GM18502 (cell line): ENCODE data around the gene LRP1B.
"Not testable (repeated sequence)": the region's sequence is repeated elsewhere in the genome, so short reads cannot be mapped to it uniquely, and the experiment has no call there.

Experiments
- ATAC-seq: cut with Tn5 transposase; IDR thresholded peaks from one replicate; pipeline ENCODE4 v1.9.1; 2021; ENCODE audit warnings: mild to moderate bottlenecking; ENCODE audit not compliant: unreplicated experiment, poor library complexity

Gene LRP1B

DNA sequence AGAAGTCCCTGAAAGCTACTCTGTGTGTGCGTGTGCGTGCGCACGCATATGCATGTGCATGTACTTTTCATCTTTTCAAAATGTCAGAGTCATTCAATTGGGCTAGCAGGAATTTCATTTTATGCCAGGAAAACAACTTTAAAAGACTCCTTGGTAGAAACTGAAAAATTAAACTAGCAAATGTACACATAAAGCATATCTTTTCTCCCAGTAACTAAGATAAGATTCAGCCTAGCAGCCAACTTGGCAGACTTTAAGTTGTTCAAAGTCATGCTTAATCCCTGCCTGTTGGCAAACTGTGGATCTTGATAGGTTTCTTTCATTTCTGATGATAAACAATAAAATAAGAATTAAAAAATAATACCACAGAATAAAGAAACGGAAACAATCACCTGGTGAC, 1129.1 kb downstream of the LRP1B start:
- no peak for ATAC-seq

DNA sequence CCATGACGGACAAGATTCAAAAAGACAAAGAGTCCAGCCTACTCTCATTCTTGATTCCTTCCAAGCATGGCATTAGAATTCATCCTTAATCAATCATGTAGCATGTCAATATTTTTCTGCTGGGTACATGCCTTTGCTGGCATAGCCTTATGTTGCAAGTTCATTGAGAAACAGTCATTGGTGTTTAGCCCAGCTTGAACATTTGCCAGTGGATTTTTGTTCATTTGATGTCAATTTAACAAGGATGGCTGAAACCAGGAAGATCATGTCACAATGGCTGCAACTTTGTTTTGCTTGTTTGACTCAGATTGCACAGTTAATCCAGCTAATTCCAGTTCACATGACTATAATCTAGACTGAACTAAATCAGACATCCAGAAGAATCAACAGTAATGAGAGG, 1132.2 kb downstream of the LRP1B start:
- ATAC-seq: no peak

DNA sequence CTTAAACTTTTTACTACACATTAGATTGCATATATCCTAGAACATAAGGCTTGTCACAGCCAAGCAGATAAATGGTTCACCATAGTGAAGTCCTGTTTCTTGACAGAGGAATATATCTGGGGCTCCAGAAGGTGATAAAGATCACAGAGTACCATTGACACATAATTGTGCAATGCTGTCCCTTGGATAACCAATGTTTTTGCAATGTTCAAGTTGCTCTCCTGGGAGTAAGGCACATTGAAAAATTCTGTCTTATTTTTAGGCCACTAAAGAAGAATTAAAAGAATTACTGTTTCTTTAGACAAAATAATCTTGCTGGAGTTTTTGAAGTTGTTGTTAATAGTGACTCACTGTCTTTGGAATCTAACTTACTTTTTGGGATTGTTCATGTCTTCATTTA, 1132.8 kb downstream of the LRP1B start:
- ATAC-seq: no peak

DNA sequence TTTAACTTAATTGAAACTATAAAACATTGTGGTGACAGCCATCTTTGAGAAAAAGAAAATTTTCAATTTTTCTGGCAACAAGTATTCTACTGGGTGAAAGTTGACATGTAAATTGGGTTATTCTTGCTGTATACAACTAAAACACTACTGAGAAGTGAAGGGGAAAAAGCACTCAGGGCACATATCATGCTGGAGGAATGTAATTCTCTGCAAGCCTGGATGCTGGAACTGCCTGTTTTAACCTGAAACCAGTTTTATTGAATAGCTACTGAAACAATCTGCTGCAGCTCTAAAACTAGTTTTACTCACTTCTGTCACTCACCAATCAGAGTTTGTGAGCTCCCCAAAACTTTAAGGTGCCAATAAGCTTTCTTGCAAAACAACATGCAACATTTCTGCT, 1136.0 kb downstream of the LRP1B start:
- ATAC-seq: no peak

DNA sequence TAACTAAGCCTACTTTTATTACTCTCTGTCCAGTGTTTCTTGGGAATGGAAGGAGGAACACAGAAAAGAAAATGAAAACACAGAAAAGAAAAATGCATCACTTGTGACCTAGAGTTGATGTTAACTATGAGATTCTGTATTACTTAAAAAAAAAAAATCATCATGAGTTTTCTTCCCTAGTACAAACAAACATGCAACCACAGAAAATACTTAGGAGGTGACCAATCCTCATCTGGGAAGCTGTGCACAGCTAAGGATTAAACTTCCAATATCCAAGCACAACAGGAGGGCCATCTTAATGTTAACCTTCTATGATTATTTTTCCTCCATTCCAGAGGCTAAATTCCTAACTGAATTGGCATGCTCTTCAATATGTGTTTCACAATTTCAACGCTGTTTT, 1140.4 kb downstream of the LRP1B start:
- no peak for ATAC-seq

DNA sequence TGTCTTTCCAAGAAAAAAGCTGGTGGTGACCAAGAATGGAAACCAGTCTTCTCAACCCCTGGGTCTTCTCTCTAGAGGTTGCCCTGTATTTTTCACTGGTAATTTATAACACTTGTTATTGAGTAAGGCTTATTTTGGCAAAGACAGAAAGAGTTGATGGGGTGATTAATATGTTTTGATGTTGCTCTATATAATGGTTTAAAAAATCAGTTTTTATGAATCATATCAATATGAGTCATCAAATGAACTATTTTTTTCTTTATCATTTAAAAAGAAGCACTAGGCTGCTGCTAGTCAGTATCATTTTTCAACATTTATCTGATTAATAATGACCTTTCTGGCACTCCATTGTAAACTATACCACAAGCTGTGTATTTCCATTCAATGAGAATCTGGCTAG, 1142.2 kb downstream of the LRP1B start:
- ATAC-seq: no peak

DNA sequence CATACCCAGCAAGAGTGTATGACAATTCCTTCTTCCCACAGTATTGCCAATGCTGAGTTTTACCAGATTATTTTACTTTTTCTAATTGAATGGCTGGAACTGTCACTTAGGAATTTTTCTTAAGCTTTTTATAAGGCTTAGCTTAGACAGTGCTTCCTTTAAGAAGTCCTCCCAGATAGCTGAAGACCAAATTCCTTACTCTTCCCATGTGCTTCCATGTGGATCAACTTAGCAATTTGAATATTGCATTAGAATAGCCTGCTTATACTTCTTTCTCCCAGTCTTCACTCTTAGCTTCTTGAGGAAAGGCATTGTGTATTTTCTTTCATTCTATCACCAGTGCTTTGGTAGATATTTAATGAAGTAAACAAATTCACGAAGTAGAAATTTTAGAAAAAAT, 1144.4 kb downstream of the LRP1B start:
- ATAC-seq: no peak

DNA sequence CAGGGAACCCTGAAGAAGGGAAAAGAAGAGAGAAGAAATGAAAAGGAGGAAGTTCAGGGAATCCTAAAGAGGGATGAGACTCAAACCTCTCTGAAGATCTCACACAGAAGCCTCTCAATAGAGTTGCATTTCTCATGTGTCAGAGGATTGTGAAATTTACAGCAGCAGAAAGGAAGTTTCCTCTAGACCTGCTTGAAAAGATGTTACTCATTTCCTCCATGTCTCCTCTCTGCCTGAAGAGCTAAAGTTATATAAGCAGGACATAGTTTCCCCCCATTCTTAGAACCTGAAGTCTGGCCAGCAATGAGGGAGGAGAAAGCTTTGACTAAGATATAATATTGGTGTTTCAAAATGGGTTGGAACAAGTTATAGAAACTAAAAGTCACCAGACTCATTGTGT, 1155.6 kb downstream of the LRP1B start:
- no peak for ATAC-seq

DNA sequence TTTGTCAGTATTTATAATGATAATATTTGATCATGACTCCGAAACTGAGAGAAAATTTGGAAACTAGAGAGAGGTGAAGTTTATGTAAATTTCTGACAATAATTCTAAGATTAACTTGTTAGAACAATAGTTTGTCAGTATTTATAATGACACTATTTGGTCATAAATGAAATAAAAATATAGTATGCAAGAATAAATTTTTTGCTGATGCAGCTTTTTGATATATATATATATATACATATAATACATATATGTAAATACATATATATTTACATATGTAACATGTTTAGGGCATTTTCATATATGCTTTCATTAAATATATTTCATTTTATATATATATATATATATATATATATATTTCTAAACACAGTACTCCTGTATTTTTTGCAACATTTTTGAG, 1158.1 kb downstream of the LRP1B start:
- ATAC-seq: no peak

DNA sequence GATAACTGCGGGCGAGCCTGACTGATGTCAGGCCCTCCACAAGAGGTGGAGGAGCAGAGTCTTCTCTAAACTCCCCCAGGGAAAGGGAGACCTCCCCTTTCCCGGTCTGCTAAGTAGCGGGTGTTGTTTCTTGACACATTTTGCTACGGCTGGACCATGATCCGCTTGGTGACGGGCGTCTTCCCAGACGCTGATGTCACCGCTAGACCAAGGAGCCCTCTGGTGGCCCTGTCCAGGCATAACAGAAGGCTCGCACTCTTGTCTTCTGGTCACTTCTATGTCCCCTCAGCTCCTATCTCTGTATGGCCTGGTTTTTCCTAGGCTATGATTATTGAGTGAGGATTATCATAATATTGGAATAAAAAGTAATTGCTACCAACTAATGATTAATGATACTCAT, 1166.5 kb downstream of the LRP1B start:
- not testable (repeated sequence) for ATAC-seq

DNA sequence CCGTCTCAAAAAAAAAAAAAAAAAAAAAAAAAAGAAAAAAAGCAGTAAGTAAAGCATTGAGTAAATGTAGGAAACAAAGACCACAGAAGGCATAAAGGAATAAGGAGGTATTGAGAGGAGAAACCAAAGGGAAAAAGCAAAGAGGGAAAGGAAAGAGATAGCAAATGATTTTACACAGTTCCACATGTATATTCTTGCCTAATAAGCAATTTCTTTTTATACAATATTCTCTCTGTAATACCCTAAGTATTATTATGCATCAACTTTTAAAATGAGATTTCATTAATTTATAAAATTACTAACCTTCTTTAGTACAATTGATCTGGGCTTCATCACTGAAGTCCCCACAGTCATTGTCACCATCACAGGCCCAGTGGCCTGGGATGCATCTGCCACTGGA, 1180.9 kb downstream of the LRP1B start:
- no peak for ATAC-seq

DNA sequence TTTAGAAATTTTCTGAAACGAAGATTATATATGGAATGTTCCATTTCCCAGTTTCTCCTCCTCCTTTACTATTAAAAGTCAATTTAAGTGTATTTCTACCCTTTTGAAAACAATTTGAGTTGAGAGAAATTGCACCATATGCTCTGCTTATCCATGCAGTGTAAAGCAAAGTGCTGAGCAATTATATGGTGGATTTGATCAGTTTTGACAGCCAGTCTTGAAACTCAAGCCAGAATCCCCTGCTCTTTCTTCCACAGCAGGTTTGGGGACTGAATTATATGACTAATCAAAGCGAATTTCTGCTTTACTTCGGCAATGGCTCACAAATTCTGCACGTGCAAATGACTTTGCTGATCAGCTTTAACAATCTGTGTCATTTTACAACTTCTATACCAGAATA, 1183.6 kb downstream of the LRP1B start:
- ATAC-seq: no peak

DNA sequence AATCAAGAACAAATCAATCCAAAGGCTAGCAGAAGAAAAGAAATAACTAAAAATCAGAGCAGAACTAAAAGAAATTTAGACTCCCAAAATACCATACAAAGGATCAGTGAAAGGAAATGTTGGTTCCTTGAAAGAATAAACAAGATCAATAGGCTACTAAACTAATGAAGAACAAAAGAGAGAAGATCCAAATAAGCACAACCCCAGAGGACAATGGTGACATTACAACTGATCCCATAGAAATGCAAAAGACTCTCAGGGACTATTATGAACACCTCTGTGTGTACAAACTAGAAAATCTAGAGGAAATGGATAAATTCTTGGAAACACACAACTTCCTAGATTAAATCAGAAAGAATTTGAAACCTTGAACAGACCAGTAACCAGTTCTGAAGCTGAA, 1186.9 kb downstream of the LRP1B start:
- ATAC-seq: no peak

DNA sequence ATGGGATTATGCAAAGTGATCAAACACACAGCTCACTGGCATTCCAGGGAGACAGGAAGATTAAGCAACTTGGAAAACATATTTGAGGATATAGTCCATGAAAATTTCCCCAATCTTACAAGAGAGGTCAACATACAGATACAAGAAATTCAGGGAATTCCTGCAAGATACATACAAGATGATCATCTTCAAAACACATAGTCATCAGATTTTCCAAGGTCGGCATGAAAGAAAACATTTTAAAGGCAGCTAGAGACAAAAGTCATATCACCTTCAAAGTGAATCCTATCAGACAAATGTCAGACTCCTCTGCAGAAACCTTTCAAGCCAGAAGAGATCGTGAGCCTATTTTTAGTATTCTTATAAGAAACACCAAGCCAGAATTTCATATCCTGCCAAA, 1188.5 kb downstream of the LRP1B start:
- no peak for ATAC-seq

DNA sequence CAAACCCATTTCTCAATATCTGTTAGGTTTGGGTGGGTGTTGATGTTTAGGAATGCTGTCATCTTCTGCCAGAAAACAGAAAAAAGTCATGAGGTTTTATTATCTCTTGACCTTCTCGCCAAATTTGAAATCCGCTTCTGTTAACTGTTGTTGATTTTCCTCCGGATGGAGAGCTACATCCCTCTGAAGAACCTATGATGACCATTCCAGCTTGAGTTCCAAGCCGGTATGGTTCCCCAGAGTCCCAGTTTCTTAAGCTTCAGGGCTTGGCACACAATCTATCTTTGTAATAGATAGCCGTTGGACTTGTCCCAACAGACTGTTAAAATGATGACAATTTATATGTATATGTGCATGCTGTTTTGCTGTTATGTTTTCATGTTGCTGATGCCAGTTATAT, 1201.0 kb downstream of the LRP1B start:
- no peak for ATAC-seq

DNA sequence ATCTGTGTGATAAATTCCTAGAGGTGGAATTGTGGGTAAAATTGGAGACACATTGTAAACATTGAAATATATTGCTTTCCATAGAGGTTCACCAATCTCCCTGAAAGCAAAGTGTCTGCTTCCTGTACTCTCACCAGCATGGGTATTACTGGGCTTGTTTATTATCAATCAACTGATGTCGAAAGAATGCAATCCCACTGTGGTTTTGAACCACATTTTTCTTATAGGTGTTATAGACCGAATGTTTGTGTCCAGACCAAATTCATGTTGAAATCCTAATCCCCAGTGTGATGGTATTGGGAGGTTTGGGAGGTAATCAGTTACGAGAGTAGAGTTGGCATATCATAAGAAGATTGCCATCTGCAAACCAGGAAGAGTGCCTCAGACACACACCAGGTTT, 1212.4 kb downstream of the LRP1B start:
- no peak for ATAC-seq

DNA sequence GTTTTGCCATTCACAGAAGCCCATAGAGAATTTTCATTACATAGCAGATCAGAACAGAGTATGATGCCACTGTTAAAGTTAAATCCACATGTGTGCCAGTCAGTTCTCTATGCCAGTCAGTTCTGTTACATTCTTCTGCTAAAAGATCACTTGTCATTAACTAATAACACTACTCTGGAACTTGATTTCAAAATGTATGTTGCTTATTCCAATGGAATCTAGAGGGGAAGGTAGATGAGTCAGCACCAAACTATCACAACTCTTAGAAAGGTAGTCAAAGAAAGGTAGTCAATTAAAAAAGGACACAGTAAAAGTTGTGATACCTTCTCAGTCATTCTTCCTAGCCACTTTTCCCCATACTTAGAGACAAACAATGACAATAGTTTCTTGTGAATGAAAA, 1214.4 kb downstream of the LRP1B start:
- no peak for ATAC-seq

DNA sequence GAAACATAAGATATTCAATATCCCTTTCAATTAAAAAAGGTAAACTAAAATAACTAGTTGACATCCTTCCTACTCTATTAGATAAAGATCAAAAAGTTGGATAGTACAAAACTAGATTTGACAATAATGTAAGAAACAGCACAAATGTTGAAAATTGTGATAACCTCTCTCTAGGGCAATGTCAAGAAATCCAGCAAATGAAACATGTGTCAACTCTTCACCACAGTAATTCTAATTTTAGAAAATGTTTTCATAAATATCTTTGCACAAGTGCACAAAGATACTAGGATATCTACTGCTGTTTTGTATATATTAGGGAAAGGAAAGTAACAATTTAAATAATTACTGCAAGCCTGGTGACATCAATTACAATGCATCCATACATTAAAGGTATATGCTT, 1220.1 kb downstream of the LRP1B start:
- ATAC-seq: no peak

DNA sequence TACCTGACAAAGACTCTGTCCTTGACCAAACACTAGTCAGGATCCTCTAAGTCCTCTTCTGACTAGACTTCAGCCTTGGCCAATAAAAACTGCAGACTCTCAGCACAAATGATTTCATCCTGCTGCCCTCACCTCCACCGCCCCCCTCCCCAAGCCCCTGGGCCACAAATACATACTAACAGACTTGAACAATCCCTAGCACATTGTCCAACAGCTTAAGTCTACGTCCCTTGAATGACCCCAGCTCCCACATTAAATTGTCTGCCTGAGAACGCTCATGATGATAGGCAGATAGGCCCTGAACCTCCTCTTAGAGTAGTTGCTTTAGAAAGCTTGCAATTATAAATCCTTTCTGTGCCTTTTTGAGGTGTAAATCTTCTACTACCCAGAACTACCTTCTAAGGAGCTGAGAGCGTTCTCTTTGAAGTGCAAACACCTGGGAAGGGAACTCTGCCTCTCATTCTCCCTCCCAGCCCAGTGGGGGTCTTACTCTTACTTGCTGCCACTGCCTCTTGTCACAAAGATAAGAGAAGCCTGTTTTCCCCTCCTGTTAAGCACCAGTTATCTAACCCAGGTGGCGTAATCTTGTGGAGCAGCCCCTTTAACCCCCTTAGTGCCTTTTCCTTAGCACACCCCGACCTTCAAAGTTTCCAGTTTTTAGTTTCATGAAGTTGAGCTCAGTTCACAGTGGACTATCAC, 1225.6 kb downstream of the LRP1B start:
- ATAC-seq: no peak

DNA sequence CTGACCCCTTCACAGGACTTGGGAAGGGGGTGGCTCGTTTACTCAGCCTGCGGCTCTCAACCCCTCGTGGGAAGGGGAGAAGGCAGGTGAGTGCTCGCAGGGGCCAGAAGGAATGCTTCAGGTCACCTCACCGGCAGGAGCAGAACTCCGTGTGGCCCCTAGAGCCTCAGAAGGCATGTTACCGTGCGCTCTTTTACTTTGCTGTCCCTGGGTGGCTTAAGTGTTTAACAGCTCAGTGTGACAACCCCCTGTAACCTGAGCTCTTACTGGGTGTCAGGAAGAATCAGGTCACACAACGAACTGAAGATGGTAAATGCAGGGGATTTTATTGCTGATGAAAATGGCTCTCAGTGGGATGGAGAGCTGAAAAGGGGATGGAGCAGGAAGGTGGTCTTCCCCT, 1235.4 kb downstream of the LRP1B start:
- no peak for ATAC-seq

DNA sequence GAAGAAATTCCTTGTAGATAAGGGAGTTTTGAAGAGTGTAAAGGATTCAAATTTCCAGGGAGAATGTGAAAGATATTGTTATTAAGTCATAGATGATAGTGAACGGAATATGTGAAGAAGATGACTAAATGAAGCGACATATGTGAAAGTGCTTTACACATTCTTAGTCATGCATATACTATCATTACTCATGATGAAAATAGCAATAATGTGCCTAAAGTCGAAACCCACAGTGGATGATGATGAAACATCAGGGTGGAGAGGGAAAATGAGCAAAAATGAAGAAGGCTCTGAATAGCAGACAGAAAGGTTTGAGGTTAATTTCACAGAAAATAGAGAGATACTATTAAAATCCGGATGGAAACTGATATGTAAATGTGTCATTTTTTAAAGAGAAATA, 1237.1 kb downstream of the LRP1B start:
- ATAC-seq: no peak

DNA sequence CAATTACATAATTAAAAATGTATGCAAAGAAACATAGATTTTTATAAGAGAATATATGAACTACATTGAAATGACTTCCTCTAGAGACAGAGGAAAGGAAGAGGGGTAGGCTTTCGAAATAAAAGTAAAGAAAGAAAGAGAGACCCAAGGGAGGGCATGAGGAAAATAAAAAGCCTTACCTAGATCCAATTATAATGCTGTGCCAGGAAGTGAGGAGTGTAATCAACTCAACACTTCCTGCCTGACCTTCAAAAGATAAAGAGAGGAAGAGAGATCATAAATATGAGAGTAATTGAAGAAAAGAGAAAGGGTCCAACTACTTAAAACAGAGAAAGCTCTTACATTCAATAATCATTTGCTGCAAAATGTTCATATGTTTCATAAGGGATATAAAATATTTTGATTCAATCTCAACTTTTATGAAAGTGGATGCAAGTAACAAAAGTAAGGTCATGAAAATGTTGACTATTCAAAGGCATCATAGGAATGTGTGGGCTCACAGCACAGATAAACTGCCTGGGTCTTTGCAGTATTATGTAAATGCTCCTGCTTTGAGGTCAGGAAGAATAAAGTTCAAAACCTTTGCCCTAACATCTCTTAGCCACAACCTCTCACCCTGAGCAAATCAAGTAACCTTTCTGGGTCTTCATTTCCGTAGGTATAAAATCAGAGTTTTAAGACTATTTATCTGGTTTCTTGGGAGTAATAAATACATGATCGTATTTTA, 1237.7 kb downstream of the LRP1B start:
- no peak for ATAC-seq
